ENCODE measurements around the gene NBPF14.
"Not testable (repeated sequence)": the region's sequence is repeated elsewhere in the genome, so short reads cannot be mapped to it uniquely, and the experiment has no call there.

Gene NBPF14

GRCh38 chr1:148595911-148596310, at the start of gene NBPF14:
TSS of gene NBPF14 (minus strand) at chr1:148596011. CDS start at chr1:148595717, 294 bp downstream.
- not testable (repeated sequence) for H3K4me1 ChIP-seq (ENCODE audit: insufficient read depth, low read length); H3K4me3 ChIP-seq (ENCODE audit: low read length); H3K9me3 ChIP-seq (ENCODE audit: low read length); H3K27me3 ChIP-seq (ENCODE audit: insufficient read depth, low read length); H2AFZ ChIP-seq (ENCODE audit: low read depth, low read length); H3K36me3 ChIP-seq (ENCODE audit: insufficient read depth, low read length)

GRCh38 chr1:148625451-148625850, 29.6 kb upstream of the NBPF14 start:
- H3K4me3 ChIP-seq (ENCODE audit: low read length); H3K9me3 ChIP-seq (ENCODE audit: low read length); H2AFZ ChIP-seq (ENCODE audit: low read depth, low read length); H3K27me3 ChIP-seq (ENCODE audit: insufficient read depth, low read length); H3K36me3 ChIP-seq (ENCODE audit: insufficient read depth, low read length); H3K4me1 ChIP-seq (ENCODE audit: insufficient read depth, low read length): not testable (repeated sequence)

- H3K36me3 ChIP-seq (ENCODE audit: insufficient read depth, low read length); H3K9me3 ChIP-seq (ENCODE audit: low read length); H2AFZ ChIP-seq (ENCODE audit: low read depth, low read length); H3K4me1 ChIP-seq (ENCODE audit: insufficient read depth, low read length); H3K4me3 ChIP-seq (ENCODE audit: low read length); H3K27me3 ChIP-seq (ENCODE audit: insufficient read depth, low read length): not testable (repeated sequence)
Observed at GRCh38 chr1:148618216-148618615, 22.4 kb upstream of the NBPF14 start.

GRCh38 chr1:148605266-148605665, 9.5 kb upstream of the NBPF14 start:
- not testable (repeated sequence) for H3K27me3 ChIP-seq (ENCODE audit: insufficient read depth, low read length); H3K4me3 ChIP-seq (ENCODE audit: low read length); H3K4me1 ChIP-seq (ENCODE audit: insufficient read depth, low read length); H2AFZ ChIP-seq (ENCODE audit: low read depth, low read length); H3K9me3 ChIP-seq (ENCODE audit: low read length); H3K36me3 ChIP-seq (ENCODE audit: insufficient read depth, low read length)

GRCh38 chr1:148595360-148595759, 451 bp downstream of the NBPF14 start:
- not testable (repeated sequence) for H3K27me3 ChIP-seq (ENCODE audit: insufficient read depth, low read length); H3K36me3 ChIP-seq (ENCODE audit: insufficient read depth, low read length); H2AFZ ChIP-seq (ENCODE audit: low read depth, low read length); H3K4me3 ChIP-seq (ENCODE audit: low read length); H3K4me1 ChIP-seq (ENCODE audit: insufficient read depth, low read length); H3K9me3 ChIP-seq (ENCODE audit: low read length)

GRCh38 chr1:148591098-148591497, 4.7 kb downstream of the NBPF14 start:
- not testable (repeated sequence) for H3K4me1 ChIP-seq (ENCODE audit: insufficient read depth, low read length); H3K27me3 ChIP-seq (ENCODE audit: insufficient read depth, low read length); H3K36me3 ChIP-seq (ENCODE audit: insufficient read depth, low read length); H3K9me3 ChIP-seq (ENCODE audit: low read length); H2AFZ ChIP-seq (ENCODE audit: low read depth, low read length); H3K4me3 ChIP-seq (ENCODE audit: low read length)

GRCh38 chr1:148532158-148532557, 63.7 kb downstream of the NBPF14 start:
- H3K4me1 ChIP-seq (ENCODE audit: insufficient read depth, low read length); H3K36me3 ChIP-seq (ENCODE audit: insufficient read depth, low read length); H3K9me3 ChIP-seq (ENCODE audit: low read length); H3K4me3 ChIP-seq (ENCODE audit: low read length); H2AFZ ChIP-seq (ENCODE audit: low read depth, low read length); H3K27me3 ChIP-seq (ENCODE audit: insufficient read depth, low read length): not testable (repeated sequence)

GRCh38 chr1:148529101-148529567, 66.7 kb downstream of the NBPF14 start:
- H3K27me3 ChIP-seq (ENCODE audit: insufficient read depth, low read length); H2AFZ ChIP-seq (ENCODE audit: low read depth, low read length); H3K9me3 ChIP-seq (ENCODE audit: low read length); H3K4me3 ChIP-seq (ENCODE audit: low read length); H3K4me1 ChIP-seq (ENCODE audit: insufficient read depth, low read length); H3K36me3 ChIP-seq (ENCODE audit: insufficient read depth, low read length): not testable (repeated sequence)

GRCh38 chr1:148528591-148528990, 67.2 kb downstream of the NBPF14 start:
- not testable (repeated sequence) for H3K27me3 ChIP-seq (ENCODE audit: insufficient read depth, low read length); H3K4me1 ChIP-seq (ENCODE audit: insufficient read depth, low read length); H3K9me3 ChIP-seq (ENCODE audit: low read length); H3K4me3 ChIP-seq (ENCODE audit: low read length); H3K36me3 ChIP-seq (ENCODE audit: insufficient read depth, low read length); H2AFZ ChIP-seq (ENCODE audit: low read depth, low read length)

GRCh38 chr1:148526587-148526986, 69.2 kb downstream of the NBPF14 start:
- not testable (repeated sequence) for H3K4me3 ChIP-seq (ENCODE audit: low read length); H2AFZ ChIP-seq (ENCODE audit: low read depth, low read length); H3K36me3 ChIP-seq (ENCODE audit: insufficient read depth, low read length); H3K4me1 ChIP-seq (ENCODE audit: insufficient read depth, low read length); H3K27me3 ChIP-seq (ENCODE audit: insufficient read depth, low read length); H3K9me3 ChIP-seq (ENCODE audit: low read length)

GRCh38 chr1:148523205-148524144, 72.3 kb downstream of the NBPF14 start:
- H3K4me3 ChIP-seq (ENCODE audit: low read length); H3K4me1 ChIP-seq (ENCODE audit: insufficient read depth, low read length); H2AFZ ChIP-seq (ENCODE audit: low read depth, low read length); H3K9me3 ChIP-seq (ENCODE audit: low read length); H3K36me3 ChIP-seq (ENCODE audit: insufficient read depth, low read length); H3K27me3 ChIP-seq (ENCODE audit: insufficient read depth, low read length): not testable (repeated sequence)

GRCh38 chr1:148522561-148523204, 73.1 kb downstream of the NBPF14 start:
- H3K4me3 ChIP-seq (ENCODE audit: low read length), result peak overlapping the region; percentile 9
- not testable (repeated sequence) for H3K4me1 ChIP-seq (ENCODE audit: insufficient read depth, low read length); H3K36me3 ChIP-seq (ENCODE audit: insufficient read depth, low read length); H3K9me3 ChIP-seq (ENCODE audit: low read length); H3K27me3 ChIP-seq (ENCODE audit: insufficient read depth, low read length)
- H2AFZ ChIP-seq (ENCODE audit: low read depth, low read length), result peak overlapping the region; percentile 15

- not testable (repeated sequence) for H3K36me3 ChIP-seq (ENCODE audit: insufficient read depth, low read length); H3K4me3 ChIP-seq (ENCODE audit: low read length); H3K4me1 ChIP-seq (ENCODE audit: insufficient read depth, low read length); H3K9me3 ChIP-seq (ENCODE audit: low read length); H3K27me3 ChIP-seq (ENCODE audit: insufficient read depth, low read length); H2AFZ ChIP-seq (ENCODE audit: low read depth, low read length)
Observed at GRCh38 chr1:148522072-148522471, 73.7 kb downstream of the NBPF14 start.

GRCh38 chr1:148514310-148514709, 81.5 kb downstream of the NBPF14 start:
- not testable (repeated sequence) for H3K4me1 ChIP-seq (ENCODE audit: insufficient read depth, low read length); H3K9me3 ChIP-seq (ENCODE audit: low read length); H3K4me3 ChIP-seq (ENCODE audit: low read length)

More at GRCh38 chr1:148514310-148514709, 81.5 kb downstream of the NBPF14 start:
- H3K27me3 ChIP-seq (ENCODE audit: insufficient read depth, low read length); H2AFZ ChIP-seq (ENCODE audit: low read depth, low read length); H3K36me3 ChIP-seq (ENCODE audit: insufficient read depth, low read length): not testable (repeated sequence)

Measured in neuron (in vitro differentiated cells).